ENCODE measurements around the gene KCTD18. TPM values are rescaled to one million over a fixed set of nuclear protein-coding genes. Genes with fewer than 3 reads are reported as not detected.

Gene KCTD18
- total RNA-seq, 2 experiments from 2014 or later: 18.9 to 19.8 TPM

DNA sequence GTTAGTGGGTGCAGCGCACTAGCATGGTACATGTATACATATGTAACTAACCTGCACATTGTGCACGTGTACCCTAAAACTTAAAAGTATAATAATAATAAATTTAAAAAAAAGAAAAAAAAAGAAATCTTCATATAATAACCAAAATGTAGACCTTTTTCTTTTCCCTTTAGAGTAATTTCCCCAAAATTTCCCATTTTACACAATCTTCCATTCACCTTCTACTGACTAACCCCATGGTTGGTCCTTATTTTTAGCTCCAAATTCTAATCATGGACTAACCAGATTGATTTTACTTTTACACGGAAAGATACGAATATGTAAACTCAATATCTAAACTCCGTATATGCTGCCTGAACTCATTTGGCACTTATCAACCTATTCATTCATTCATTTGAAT is 7.7 kb downstream of the KCTD18 start:
- POLR2A ChIA-PET: interaction anchor here (1.0 kb wide), 1 partner anchor 24 kb away, joined by 5 read pairs; the partner anchor contains the start of gene SGO2
- DNase-seq (no peak), ATAC-seq (ENCODE audit: poor library complexity) (no peak)
- peaks cover 40% of the 10 kb centered on the region for H3K36me3 ChIP-seq (ENCODE audit: insufficient read depth, low read length)
- no peak overlapping the region for H3K4me3 ChIP-seq (ENCODE audit: low read length)
- H3K4me1 ChIP-seq (ENCODE audit: insufficient read depth, low read length): no peaks in the 10 kb centered on the region
- no peaks in the 10 kb centered on the region for H3K9me3 ChIP-seq (ENCODE audit: control insufficient read depth in 1 of 2, insufficient read depth in 1 of 2, low read length in 2 of 2)
- Mint-ChIP-seq H3K27ac (no peak overlapping the region), H3K27me3 (no peaks in the 10 kb centered on the region), H3K4me1 (ENCODE audit: low read depth) (peaks cover 31% of the 10 kb centered on the region), H3K36me3 (ENCODE audit: low read depth) (peaks cover 68% of the 10 kb centered on the region), H3K9me3 (no peaks in the 10 kb centered on the region), H3K4me3 (no peak overlapping the region)
- TF ChIP-seq, protein P1, sequence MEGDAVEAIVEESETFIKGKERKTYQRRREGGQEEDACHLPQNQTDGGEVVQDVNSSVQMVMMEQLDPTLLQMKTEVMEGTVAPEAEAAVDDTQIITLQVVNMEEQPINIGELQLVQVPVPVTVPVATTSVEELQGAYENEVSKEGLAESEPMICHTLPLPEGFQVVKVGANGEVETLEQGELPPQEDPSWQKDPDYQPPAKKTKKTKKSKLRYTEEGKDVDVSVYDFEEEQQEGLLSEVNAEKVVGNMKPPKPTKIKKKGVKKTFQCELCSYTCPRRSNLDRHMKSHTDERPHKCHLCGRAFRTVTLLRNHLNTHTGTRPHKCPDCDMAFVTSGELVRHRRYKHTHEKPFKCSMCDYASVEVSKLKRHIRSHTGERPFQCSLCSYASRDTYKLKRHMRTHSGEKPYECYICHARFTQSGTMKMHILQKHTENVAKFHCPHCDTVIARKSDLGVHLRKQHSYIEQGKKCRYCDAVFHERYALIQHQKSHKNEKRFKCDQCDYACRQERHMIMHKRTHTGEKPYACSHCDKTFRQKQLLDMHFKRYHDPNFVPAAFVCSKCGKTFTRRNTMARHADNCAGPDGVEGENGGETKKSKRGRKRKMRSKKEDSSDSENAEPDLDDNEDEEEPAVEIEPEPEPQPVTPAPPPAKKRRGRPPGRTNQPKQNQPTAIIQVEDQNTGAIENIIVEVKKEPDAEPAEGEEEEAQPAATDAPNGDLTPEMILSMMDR (IDR thresholded peaks at IDR 0.05): no peak
- H3K27ac ChIP-seq (ENCODE audit: low read depth in 1 of 2, low read length in 2 of 2): no peak overlapping the region
- no peaks in the 10 kb centered on the region for H3K27me3 ChIP-seq (ENCODE audit: control insufficient read depth in 1 of 2, insufficient read depth in 2 of 2, low read length in 2 of 2)
- intact Hi-C loops (cut with DNase I, micrococcal nuclease): no loop called here
- CTCF ChIA-PET: interaction anchor here (0.7 kb wide), 1 partner anchor 1809 kb away, joined by 3 read pairs; no protein-coding TSS in a partner anchor

- no peaks in the 10 kb centered on the region for H3K9me3 Mint-ChIP-seq
- Histone ChIP-seq H3K36me3 (ENCODE audit: insufficient read depth, low read length) (peaks cover 54% of the 10 kb centered on the region), H3K4me1 (ENCODE audit: insufficient read depth, low read length) (no peaks in the 10 kb centered on the region), H3K9me3 (ENCODE audit: control insufficient read depth in 1 of 2, insufficient read depth in 1 of 2, low read length in 2 of 2) (no peaks in the 10 kb centered on the region), H3K27ac (ENCODE audit: low read depth in 1 of 2, low read length in 2 of 2) (no peak overlapping the region), H3K27me3 (ENCODE audit: control insufficient read depth in 1 of 2, insufficient read depth in 2 of 2, low read length in 2 of 2) (no peaks in the 10 kb centered on the region), H3K4me3 (ENCODE audit: low read length) (no peak overlapping the region)
- H3K36me3 Mint-ChIP-seq (ENCODE audit: low read depth): peaks cover 74% of the 10 kb centered on the region
- no peak for ATAC-seq (ENCODE audit: poor library complexity)
- TF ChIP-seq, protein P1 (IDR thresholded peaks at IDR 0.05): no peak
- DNase-seq: no peak
- CTCF ChIA-PET: interaction anchor here (1.1 to 1.9 kb wide), 3 partner anchors 12 to 17 kb away, joined by 3 to 6 read pairs (median 3); partner anchors contain the start of gene KCTD18
- peaks cover 5% of the 10 kb centered on the region for H3K4me1 Mint-ChIP-seq (ENCODE audit: low read depth)
- POLR2A ChIA-PET: no interaction called here
- no peak overlapping the region for H3K27ac Mint-ChIP-seq
- intact Hi-C loops (cut with DNase I, micrococcal nuclease): no loop called here
- no peaks in the 10 kb centered on the region for H3K27me3 Mint-ChIP-seq
- H3K4me3 Mint-ChIP-seq: no peak overlapping the region
Observed at GRCh38 chr2:200498402-200499162, 11.3 kb downstream of the KCTD18 start.

GRCh38 chr2:200496696-200497095 is 13.2 kb downstream of the KCTD18 start:
- H3K27ac ChIP-seq (ENCODE audit: low read depth in 1 of 2, low read length in 2 of 2): no peak overlapping the region
- Mint-ChIP-seq H3K36me3 (ENCODE audit: low read depth) (peaks cover 76% of the 10 kb centered on the region), H3K27me3 (no peaks in the 10 kb centered on the region), H3K4me1 (ENCODE audit: low read depth) (no peaks in the 10 kb centered on the region), H3K9me3 (no peaks in the 10 kb centered on the region), H3K4me3 (no peak overlapping the region), H3K27ac (no peak overlapping the region)
- CTCF ChIA-PET: interaction anchor here (1.4 to 1.9 kb wide), 2 partner anchors 12 to 13 kb away, joined by 3 to 6 read pairs; partner anchors contain the start of gene KCTD18
- H3K27me3 ChIP-seq (ENCODE audit: control insufficient read depth in 1 of 2, insufficient read depth in 2 of 2, low read length in 2 of 2): no peaks in the 10 kb centered on the region
- no peaks in the 10 kb centered on the region for H3K4me1 ChIP-seq (ENCODE audit: insufficient read depth, low read length)
- DNase-seq (no peak), ATAC-seq (ENCODE audit: poor library complexity) (no peak)
- POLR2A ChIA-PET: no interaction called here
- peaks cover 65% of the 10 kb centered on the region for H3K36me3 ChIP-seq (ENCODE audit: insufficient read depth, low read length)
- no peaks in the 10 kb centered on the region for H3K9me3 ChIP-seq (ENCODE audit: control insufficient read depth in 1 of 2, insufficient read depth in 1 of 2, low read length in 2 of 2)
- no peak overlapping the region for H3K4me3 ChIP-seq (ENCODE audit: low read length)
- intact Hi-C loops (cut with DNase I, micrococcal nuclease): no loop called here
- TF ChIP-seq, protein P1 (IDR thresholded peaks at IDR 0.05): no peak

Measured in CD4-positive, alpha-beta T cell (primary cell).